COR-L47 (cell line): Measurements from ENCODE around the gene ABT1.

Experiments
- DNase-seq: peaks from one replicate; lab custom pipeline; 2025; lab: John Stamatoyannopoulos, UW

Gene ABT1

DNA sequence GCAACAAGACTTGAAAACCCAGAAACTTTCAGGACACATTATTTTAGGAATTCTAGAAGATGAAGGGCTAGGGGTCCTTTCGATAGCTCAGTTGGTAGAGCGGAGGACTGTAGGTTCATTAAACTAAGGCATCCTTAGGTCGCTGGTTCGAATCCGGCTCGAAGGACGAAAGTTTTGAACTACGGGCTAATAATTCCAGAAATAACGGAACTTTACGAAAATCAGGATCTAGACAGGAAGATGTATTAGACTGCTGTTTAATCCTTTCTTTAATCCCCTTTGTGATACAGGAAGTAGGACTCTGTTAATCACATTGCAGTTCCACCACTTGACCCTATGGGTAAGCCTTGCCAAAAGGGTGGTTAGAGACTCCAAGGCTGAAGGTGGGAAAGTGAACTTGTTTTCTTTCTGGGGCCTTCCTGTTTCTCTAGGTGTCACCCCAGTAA, 21.2 kb upstream of the ABT1 start:
- no peak for DNase-seq

DNA sequence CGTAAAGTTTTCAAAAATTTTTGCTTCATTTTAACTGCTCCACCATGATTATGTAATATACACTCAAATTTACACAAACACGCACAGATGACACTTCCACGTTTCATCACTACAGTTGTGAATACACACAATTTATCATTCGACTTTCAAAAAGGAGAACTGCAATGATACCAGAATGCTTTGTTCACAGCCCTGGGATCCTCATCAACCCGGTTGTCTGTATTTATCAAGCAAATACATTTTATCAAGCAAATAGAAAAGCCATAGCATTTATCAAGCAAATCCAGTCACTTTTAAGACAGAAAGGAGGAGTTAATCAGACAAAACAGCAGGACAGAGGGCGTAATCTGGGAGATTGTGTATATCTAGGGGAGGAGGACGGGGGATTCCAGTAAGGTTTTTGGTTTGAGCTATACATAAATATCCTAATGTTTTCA, 20.3 kb upstream of the ABT1 start:
- no peak for DNase-seq

DNA sequence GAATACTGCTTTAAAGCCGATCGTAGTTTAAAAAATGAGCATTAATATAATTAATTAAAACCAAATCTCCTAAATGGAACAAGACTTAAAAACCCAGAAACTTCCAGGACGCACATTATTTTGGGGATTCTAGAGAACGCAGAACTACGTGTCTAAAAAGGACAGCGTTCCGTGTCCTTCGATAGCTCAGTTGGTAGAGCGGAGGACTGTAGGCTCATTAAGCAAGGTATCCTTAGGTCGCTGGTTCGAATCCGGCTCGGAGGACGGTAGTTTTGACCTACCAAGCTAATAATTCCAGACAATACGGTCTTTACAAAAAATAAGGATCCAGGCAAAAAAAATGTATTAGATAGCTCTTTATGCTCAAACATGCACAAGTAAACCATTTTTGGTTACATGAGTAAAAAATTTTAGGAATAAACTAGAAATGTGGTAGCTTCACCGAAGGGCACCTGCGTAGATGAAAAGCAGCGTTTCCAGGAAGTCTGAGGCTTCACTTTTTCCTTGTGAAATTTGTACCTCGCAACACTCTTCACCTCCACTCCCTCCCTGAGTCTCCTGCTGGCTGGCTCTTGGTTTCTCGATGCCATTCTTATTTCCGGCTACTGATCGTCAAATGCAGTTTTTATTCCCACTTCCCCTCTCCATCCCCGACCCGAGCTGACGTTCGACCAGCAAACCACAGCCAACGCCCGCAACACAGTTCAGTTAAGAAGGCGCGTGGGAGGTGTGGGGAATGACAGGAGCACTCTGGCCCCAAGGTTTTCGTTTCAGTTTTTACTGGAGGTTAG, 19.6 kb upstream of the ABT1 start:
- DNase-seq: no peak

DNA sequence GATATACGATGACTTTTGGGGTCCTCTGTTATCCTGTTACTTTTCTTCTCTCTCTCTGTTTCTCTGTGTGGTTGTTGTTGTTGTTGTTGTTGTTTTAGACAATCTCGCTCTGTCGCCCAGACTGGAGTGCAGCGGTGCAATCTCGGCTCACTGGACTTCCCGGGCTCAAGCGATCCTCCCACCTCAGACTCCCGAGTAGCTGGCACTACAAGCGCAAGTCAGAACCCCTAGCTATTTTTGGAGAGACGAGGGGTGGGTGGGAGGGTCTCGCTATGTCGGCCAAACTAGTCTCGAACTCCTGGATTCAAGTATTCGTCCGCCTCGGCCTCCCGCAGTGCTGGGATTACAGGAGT, 19.1 kb upstream of the ABT1 start:
- no peak for DNase-seq

DNA sequence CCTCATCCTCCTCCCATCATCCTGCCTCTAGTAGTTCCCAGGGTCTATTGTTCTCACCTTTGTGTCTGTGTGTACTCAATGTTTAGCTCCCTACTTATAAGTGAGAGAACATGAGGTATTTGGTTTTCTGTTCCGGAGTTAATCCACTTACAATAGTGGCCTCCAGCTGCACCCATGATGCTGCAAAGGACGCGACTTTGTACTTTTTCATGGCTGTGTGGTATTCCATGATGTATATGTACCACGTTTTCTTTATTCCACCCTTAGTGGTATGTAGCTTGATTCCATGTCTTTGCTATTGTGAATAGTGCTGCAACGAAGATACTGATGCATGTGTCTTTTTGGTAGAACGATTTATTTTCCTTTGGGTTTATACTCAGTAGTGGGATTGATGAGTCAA, 18.5 kb upstream of the ABT1 start:
- no peak for DNase-seq

DNA sequence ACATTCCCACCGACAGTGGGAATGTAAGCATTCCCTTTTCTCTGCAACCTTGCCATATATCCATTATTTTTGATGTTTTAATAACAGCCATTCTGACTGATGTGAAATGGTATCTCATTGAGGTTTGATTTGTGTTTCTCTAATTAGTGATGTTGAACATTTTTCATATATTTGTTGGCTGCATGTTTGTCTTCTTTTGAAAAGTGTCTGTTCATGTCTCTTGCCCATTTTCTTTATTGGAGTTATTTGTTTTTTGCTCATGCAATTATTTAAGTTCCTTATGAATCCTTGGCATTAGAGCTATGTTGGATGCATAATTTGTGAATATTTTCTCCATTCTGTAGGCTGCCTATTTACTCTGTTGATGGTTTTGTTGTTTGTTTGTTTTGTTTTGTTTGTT, 18.0 kb upstream of the ABT1 start:
- no peak for DNase-seq

DNA sequence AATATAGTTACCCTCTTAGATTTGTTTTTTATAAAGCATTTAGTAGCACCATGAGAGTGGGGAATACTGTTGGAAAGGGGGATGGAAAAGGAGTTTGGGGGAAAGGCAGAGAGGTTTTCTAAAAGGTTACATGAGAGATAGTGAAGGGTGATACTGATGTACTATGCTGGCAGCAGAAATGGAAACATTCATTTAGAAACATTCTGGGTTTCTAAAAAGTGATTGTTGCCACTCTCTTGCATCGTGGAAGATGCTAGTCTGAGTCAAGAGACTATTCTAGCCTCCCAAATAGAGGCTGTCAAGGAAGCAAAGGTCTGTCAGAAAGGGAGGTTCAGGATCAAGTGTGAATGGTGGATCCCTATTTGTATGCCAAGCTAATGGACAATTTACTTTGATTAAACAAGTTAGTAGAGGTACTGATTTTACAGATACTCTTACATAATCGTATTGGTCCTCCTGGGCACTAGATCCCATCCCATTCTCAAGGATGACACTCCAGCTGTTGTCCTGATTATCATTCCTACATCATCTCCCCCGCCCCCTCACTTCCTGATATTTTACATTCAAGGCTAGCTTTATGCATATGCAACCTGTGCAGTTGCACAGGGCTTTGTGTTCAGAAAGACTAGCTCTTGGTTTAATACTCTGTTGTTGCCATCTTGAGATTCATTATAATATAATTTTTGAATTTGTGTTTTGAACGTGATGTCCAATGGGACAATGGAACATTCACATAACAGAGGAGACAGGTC, 15.4 kb upstream of the ABT1 start:
- no peak for DNase-seq

DNA sequence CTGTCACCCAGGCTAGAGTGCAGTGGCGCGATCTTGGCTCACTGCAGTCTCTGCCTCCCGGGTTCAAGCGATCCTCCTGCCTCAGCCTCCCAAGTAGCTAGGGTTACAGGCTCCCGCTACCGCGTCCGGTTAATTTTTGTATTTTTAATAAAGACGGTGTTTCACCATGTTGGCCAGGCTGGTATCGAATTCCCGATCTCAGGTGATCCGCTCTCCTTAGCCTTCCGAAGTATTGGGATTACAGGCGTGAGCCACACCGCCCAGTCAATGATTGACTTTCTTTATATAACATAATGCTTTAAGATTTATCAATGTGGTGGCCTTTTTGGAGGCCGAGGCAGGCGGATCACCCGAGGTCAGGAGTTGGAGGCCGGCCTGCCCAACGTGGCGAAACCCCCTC, 7.8 kb upstream of the ABT1 start:
- no peak for DNase-seq

DNA sequence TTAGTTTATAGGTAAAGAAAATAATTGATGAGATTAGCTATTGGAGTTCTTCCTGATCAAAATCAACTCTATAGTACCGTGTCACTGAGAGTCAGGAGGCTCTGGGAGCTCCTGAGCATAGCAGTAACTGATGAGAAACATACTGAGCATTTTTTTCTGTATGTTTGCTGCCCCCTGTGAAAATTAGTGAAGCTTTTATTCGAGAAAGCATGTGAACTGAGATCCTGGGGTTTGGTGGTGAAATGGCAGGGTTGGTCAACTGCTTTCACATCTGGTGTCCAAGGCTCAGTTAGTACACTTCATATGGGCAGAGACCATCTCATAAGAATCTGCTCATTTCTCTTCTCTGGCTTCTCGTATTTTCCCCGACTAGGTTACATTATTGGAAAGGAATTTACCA, 4.1 kb upstream of the ABT1 start:
- DNase-seq: no peak

DNA sequence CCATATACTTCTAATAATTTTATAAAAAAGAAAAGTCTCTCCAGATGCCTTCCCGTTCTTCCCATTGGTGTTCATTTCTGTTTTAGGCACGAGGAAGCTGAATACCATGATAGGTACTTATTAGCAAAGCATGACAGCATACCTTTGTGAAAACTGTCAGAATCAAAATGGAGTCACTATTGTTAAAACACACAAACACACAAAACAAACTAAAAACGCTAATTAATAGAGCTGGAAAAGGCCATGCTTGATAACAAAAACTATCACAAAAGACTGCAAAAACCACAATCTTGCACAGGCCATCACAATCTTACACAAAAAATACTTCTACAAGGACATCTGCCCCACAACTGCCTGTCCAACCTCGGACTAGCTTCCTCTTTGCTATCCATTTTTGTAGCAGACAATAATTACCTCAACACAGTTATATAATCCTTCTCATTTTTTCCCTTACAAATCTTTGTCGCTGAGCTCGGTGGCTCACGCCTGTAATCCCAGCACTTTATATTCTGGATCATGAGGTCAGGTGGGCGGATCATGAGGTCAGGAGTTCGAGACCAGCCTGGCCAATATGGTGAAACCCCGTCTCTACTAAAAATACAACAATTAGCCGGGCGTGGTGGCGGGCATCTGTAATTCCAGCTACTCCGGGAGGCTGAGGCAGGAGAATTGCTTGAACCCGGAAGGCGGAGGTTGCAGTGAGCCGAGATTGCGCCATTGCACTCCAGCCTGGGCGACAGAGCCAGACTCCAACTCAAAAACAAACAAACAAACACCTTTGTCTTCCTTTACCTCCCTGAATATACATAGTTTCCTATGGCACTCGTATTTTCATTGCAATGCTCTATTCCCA, 3.2 kb upstream of the ABT1 start:
- DNase-seq: no peak

DNA sequence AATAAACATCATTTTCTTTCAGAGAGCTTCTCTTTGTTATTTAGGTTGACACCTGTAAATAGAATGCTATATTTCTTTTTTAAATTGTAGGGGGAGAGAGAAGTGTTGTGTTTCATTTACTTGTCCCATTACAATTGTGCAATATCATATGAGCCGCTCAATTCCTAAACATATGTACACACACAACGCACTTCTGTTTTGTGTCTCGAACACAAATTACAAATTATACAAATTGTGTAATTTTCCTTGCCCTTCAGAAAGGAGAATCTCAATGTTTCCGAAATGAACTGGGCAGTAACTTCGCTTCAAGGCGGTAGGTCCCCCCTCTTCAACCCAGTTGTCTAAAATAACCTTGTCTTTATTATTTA, 2.6 kb upstream of the ABT1 start:
- no peak for DNase-seq

DNA sequence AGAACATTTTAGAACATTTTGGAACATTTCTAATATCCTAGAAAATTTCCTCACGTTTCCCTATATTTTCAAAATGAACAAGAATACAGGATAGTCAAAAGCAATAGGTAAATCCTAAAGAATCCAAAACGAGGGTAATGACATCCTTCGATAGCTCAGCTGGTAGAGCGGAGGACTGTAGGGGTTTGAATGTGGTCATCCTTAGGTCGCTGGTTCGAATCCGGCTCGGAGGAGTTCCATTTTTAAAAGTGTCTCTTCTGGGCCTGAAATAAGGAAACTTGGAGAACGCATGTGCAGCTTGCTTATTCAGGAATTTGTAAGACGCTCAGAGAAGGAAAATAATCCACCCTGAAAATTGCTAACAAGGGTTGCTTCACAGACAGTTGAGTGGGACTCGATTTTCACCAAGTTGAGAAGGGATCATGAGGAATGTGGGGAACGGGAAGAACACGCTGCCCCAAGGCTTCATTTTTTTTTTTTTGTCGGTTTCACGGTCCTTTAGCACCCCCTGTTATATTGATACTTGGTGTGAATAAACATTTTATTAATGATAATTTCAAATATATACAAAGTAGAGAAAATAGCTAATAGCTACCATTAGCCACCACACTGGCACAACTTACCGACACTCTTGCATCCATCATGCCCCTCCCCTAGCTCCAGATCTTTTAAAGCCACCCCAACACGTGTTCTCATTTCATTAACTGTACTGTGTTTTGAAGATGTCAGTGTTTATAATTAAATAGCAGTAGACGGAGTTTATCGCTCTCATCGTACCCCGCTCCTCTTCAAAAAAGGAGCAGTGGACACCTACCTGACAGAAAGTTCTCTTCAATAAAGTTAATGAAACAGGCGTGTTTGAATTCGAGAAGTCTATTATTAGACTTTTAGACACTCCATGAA, 1.8 kb upstream of the ABT1 start:
- DNase-seq: peak; percentile 23

DNA sequence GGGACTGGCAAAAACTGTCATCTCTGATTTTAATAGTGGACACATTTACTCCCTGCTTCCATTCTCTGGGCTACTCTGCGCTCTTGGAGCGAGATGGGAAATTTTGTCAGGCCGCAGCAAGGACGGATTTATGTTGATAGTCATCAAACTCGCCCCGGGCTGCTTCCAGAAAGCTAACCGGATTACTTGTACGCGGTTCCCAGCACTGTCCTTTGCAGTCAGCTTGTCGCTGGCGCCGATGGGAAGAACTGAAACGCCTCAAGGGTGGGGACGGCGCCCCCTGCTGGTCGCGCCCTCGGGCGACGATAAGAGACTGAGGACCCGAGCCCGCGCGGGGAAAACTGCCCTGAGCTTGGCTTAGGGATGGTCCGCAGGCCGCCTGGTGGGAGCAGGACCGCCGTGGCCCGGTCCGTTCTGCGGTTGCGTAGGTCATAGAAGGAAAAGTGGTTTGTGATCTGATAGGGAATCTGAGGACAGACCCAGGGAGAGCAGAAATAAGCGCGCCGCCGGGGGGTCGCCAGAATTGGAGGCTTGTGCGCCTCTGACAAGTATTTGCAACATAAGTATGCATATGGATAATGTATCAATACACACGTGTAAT, 984 bp upstream of the ABT1 start:
- DNase-seq: peak; percentile 90

DNA sequence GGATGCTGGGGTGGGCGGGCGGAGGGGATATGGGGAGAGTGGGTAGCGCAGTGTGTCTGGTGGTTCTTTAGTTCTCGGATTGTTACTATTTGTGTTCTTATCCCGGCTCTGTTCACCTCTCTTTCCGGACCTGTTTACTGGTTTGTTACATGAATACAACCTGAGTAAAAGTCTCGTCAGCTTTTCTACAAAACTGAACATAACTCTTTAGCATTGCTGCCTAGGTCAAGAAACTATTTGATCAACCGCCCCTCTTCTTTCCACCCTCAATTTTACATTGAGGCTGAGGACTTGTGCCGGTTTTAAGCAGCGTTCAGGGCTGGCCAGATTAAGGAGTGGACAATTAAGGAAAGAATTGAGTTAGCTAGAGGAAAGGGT, 625 bp downstream of the ABT1 start:
- no peak for DNase-seq

DNA sequence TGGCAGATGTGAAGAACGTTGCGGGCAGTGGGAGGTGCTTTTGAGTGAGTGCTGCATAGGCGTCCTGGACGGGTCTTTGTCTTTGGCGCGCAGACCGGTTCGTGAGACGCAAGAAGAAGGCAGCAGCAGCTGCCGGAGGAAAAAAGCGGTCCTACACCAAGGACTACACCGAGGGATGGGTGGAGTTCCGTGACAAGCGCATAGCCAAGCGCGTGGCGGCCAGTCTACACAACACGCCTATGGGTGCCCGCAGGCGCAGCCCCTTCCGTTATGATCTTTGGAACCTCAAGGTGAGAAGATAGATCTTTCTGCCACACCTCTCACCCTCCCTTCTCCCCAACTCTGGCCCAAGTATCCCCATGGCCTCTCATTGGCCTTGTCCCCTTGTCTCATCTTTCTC, 1.1 kb downstream of the ABT1 start:
- DNase-seq: no peak

DNA sequence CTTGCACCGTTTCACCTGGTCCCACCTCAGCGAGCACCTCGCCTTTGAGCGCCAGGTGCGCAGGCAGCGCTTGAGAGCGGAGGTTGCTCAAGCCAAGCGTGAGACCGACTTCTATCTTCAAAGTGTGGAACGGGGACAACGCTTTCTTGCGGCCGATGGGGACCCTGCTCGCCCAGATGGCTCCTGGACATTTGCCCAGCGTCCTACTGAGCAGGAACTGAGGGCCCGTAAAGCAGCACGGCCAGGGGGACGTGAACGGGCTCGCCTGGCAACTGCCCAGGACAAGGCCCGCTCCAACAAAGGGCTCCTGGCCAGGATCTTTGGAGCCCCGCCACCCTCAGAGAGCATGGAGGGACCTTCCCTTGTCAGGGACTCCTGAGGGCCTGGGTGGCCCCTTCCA, 1.5 kb downstream of the ABT1 start:
- DNase-seq: no peak

DNA sequence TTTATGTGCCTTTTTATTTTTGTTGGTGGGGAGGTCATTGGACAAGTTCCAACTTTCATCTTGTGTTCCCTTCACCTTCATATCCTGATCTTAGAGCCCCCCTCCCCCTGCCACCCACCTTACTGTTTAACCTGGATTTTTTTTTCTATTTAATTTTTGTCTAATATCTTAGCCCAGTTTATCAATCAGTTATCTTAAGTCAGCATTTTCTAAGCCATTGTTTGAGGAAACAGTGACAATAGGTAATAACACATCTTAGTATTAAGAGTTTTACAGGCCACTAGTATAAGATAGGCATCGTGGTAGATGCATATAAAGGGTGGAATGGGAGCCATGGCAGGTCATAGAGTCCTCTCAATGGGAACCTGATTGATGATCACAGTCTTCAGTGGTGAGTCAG, 2.4 kb downstream of the ABT1 start:
- no peak for DNase-seq

DNA sequence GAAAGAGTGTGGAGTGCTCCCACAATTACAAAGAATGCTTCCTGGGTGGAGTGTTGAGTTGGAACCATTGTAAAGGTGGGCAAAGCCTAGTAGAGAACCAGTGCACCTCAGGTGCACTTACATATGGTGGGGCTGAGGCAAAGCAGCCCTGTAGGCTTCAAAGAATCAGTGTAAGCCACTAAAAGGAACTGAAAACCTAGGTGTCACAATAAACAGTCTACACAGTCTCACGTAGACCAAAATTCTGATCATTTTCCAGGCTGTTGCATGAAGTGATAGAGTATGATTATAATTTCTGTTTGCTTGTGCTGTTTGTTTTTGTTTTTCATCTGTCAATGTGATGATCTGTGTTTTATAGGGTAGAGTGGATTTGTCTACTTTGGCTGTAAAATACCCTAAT, 2.8 kb downstream of the ABT1 start:
- DNase-seq: no peak

DNA sequence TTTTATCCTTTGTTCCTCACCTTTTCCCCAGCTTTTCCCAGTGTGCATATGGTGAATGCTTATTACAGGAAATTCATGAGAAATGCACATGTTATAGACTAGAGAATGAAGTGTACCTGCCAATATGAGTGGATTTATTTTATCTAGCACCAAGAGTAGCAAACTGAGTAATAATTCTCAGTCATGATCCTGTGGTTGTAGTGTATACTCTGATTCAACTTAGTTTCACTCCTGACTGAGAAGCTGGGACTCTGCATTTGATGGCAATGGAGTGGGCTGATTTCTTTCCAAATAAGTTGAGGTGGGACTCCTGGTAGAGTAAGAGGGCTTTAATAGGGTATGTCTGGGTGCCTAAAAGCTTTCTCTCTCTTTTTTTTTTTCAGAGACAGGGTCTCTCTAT, 4.0 kb downstream of the ABT1 start:
- DNase-seq: no peak

DNA sequence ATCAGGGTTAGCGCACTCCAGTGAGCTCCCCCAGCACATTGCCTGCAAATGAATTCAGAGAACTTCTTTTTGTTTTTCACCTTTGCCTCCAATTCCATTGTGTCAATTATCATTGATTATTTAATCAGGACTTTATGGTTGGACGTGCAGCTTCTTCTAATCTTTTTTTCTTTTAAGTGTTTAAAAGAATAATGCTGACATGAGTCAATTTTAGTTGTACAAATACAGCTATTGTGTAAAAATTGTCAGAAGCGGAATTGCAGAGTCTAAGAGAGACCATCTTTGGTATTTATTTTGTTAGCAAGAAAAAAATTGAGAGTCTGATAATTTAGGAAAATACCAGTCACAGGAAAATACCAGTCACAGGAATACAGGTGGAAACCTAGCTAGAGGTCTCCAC, 5.5 kb downstream of the ABT1 start:
- no peak for DNase-seq

DNA sequence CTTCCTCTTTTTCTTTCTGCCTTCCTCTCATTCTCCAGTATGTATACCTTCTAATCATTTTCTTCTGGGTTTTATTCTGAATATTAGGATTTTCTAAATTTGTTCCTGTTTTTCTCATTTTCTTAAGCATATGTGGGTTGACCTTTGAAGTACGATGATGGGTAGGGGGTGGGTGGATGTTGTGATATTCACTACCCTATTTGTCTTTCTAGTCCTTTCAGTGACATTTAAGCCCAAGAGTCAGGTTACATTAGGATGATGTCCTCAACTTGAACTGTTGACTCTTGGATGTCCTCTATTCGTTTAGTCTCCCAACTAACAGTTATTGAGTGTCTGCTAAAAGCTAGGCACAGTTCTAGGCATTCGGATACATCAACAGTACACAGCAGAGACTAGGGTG, 7.3 kb downstream of the ABT1 start:
- DNase-seq: no peak
